Forelimb muscle (tissue), 1 donor: ENCODE results near the gene SLC39A7. TPM values are rescaled to one million over a fixed set of nuclear protein-coding genes. Genes with fewer than 3 reads are reported as not detected.
A peak's percentile ranks its signal among the peaks of the same experiment; 100 is the strongest.

Source experiments
- DNase-seq: peaks from one replicate; pipeline ENCODE4 v3.0.0-alpha.2; 2013; ENCODE audit warnings: low read depth
- polyA plus RNA-seq: library from polyadenylated mRNA; unstranded; fragments of 120-200 nt; gene quantifications from one replicate; pipeline ENCODE4 v1.2.1, GENCODE V29; 2013; ENCODE audit not compliant: insufficient read length

The SLC39A7 gene, protein sequence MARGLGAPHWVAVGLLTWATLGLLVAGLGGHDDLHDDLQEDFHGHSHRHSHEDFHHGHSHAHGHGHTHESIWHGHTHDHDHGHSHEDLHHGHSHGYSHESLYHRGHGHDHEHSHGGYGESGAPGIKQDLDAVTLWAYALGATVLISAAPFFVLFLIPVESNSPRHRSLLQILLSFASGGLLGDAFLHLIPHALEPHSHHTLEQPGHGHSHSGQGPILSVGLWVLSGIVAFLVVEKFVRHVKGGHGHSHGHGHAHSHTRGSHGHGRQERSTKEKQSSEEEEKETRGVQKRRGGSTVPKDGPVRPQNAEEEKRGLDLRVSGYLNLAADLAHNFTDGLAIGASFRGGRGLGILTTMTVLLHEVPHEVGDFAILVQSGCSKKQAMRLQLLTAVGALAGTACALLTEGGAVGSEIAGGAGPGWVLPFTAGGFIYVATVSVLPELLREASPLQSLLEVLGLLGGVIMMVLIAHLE
- polyA plus RNA-seq = 75.0 TPM

GRCh38 chr6:33200219-33201146, at the start of gene SLC39A7, which contains the start of gene RXRB:
Gene SLC39A7, plus strand, starts transcription at chr6:33200867. Its CDS starts 379 bp downstream, at chr6:33201246.
Gene RXRB, minus strand, starts transcription at chr6:33200665. Its CDS starts 189 bp downstream, at chr6:33200476.
- DNase-seq = peak; percentile 99

DNA sequence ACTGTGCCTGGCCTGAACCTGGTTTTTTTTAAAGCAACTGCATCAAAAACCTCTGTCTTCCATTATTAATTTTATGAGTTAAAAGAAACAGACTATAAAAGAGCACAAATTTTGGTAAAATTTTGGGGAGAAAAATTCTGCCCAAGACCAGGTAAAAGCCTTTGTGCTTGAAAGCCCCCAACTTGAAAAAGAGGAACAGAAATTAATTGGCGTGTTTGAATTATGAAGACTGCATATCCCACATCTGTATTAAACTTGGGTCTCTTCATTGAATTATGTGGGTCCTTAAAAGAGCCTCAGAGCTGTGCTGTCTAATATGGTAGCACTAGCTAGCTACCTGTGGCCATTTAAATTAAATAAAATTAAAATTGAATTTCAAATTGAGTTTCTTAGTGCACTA, 49.6 kb upstream of the SLC39A7 start:
- DNase-seq = no peak

- DNase-seq = no peak
Observed at GRCh38 chr6:33154349-33154748, 46.3 kb upstream of the SLC39A7 start.

- DNase-seq = no peak
Observed at GRCh38 chr6:33156561-33156960, 44.1 kb upstream of the SLC39A7 start.

DNA sequence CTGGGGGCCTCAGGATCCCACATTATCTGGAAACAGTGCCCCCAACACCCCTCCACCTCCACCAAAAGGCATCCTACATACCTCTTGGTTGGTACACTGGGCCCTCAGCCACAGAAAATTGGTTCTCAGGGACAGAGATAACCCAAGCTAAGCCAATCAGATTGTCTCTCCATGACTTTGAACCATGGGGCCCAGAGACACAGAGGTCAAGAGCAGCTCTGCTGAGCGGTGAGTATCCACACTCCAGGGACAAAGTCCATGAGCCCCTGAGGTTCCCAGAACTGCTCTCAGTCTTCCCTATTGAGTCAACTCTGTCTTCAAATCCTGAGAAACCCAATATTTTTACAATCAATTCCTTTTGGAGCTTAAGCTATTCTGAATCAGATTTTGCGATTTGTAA, 43.7 kb upstream of the SLC39A7 start:
- no peak for DNase-seq

GRCh38 chr6:33160096-33160495, 40.6 kb upstream of the SLC39A7 start:
- DNase-seq = no peak

GRCh38 chr6:33160728-33161344, 39.8 kb upstream of the SLC39A7 start:
- DNase-seq = peak; percentile 17

- no peak for DNase-seq
Observed at GRCh38 chr6:33161354-33162331, 39.0 kb upstream of the SLC39A7 start.

DNA sequence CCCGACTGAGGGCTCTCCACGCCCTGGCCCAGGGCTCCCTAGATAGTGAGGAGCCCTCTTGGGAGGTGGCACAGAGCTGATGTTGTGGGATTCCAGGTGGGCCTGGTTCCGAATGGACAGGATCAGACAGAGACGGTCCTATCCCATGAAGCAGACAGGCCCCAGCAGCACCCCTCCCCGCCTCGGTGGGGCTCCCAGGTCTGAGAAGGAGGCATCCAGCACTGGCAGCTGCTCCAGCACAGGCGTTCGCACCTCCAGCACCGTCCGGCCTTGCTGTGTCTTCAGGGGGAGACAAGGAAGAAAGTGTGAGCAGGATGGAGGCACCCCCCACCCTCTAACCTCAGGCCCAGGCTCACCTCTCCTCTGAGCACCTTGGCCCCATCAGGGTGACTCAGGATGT, 37.1 kb upstream of the SLC39A7 start:
- no peak for DNase-seq

GRCh38 chr6:33164176-33164575, 36.5 kb upstream of the SLC39A7 start:
- DNase-seq = no peak

- no peak for DNase-seq
Observed at GRCh38 chr6:33164665-33165373, 35.8 kb upstream of the SLC39A7 start.

GRCh38 chr6:33165581-33166258, 34.9 kb upstream of the SLC39A7 start:
- no peak for DNase-seq

DNA sequence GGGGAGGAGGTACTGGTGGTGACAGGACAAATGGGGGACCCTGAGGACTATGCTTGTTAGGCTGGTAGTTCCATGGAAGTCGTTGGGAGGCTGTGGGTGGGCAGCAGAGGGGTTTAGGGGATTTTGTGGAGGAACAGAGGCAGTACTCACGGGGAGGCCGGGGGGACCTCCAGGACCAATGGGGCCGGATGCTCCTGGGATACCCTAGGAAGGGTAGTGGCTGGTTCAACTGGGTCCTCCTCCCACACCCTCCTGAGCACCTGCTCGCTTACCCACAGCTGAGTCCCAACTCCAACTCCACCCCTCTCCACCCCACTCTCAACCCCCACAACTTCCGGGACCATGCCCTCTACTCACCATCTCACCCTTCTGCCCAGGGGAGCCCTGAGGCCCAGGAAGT, 34.3 kb upstream of the SLC39A7 start:
- DNase-seq = no peak

DNA sequence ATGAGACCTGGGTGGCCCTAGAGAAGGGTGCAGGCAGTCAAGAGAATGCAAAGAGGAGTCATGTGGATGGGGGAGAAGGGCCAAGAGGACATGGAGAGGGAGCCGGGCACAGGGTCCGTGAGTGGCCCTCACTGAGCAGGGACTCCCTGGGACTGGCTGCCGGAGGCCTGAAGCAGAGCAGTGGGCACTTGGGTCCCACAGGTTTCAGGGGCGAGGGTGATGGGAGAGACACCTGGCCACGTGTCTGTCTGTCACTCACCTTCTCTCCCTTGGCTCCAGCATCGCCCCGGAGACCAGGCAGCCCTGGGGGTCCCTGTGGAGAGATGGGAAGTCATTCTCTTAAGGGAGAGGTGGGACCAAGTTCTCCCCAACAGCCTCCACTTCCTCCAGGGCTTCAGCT, 33.9 kb upstream of the SLC39A7 start:
- DNase-seq = no peak

- no peak for DNase-seq
Observed at GRCh38 chr6:33167374-33168283, 33.0 kb upstream of the SLC39A7 start.

GRCh38 chr6:33168284-33168601, 32.4 kb upstream of the SLC39A7 start:
- DNase-seq = no peak

GRCh38 chr6:33168639-33169038, 32.0 kb upstream of the SLC39A7 start:
- DNase-seq = no peak
